Eye (tissue), 1 donor: ENCODE data around the gene MCAT.

Experiments
- DNase-seq: peaks from one replicate; pipeline ENCODE4 v3.0.0-alpha.2; 2015

MCAT gene

GRCh38 chr22:43142880-43143562 lies at the start of gene MCAT:
Gene MCAT, minus strand, starts transcription at chr22:43143398. Its CDS starts 50 bp downstream, at chr22:43143348.
- peak; percentile 90 for DNase-seq

GRCh38 chr22:43191831-43192230 lies 48.6 kb upstream of the MCAT start:
- no peak for DNase-seq

DNA sequence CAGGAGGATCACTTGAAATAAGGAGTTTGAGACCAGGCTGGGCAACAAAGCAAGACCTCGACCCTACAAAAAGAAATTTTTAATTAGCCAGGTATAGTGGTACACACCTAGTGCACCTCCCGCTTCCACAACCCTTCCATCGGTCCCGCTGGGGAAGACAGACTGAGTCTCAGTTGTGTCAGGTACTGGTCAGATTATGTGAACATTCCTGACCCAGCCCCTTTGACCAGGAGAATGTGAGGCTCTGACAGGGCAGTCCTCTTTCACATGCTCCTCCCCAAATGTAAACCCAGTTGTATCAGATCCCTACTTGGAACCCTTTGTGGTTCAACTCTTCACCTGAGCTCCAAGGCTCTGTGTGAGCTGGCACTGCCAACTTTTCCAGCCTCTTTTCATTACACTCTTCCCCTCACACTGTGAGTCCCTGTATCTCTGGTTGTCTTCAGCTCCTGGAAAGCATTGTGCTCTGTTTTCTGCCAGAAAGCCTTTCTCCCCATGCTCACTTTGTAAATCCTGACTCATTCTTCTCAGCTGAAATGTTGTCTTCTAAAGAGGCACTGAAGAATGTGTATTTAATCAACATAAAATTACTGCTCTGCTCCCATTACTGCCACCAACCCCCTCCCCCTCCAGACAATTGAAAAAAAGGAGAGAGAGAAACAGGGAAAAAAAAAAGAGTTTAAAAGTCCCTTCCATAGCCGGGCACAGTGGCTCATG lies 45.8 kb upstream of the MCAT start:
- no peak for DNase-seq

GRCh38 chr22:43187171-43188099 lies 44.2 kb upstream of the MCAT start:
- peak; percentile 97 for DNase-seq

- DNase-seq, result peak; percentile 79
Measured at GRCh38 chr22:43186272-43187170, 43.3 kb upstream of the MCAT start, which contains the start of gene TTLL12. Gene TTLL12, minus strand, starts transcription at chr22:43187134. Its CDS starts 65 bp downstream, at chr22:43187069.

GRCh38 chr22:43185860-43186261 lies 42.7 kb upstream of the MCAT start:
- DNase-seq, result peak; percentile 64

- no peak for DNase-seq
Measured at GRCh38 chr22:43183496-43184277, 40.5 kb upstream of the MCAT start.

DNA sequence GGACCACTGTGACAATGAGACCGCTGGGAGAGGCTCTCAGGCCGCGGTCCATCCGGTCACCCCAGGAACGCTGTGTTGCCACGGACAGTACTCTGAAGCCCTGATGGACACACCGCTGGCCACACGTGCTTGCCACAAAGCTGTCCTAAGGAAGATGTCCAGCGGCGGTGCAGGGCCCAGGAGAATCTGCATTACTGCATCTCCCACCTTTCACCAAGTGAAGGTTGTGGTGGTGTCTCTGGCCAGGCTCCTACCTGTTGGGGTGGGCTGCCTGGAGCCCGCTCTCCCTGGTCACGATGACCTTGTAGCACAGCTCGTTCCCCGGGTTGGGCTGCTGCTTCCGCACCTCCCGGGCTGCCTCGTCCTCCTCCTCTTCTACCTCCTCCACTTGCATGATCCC lies 39.5 kb upstream of the MCAT start:
- no peak for DNase-seq

GRCh38 chr22:43182118-43182517 lies 38.9 kb upstream of the MCAT start:
- DNase-seq, result no peak

DNA sequence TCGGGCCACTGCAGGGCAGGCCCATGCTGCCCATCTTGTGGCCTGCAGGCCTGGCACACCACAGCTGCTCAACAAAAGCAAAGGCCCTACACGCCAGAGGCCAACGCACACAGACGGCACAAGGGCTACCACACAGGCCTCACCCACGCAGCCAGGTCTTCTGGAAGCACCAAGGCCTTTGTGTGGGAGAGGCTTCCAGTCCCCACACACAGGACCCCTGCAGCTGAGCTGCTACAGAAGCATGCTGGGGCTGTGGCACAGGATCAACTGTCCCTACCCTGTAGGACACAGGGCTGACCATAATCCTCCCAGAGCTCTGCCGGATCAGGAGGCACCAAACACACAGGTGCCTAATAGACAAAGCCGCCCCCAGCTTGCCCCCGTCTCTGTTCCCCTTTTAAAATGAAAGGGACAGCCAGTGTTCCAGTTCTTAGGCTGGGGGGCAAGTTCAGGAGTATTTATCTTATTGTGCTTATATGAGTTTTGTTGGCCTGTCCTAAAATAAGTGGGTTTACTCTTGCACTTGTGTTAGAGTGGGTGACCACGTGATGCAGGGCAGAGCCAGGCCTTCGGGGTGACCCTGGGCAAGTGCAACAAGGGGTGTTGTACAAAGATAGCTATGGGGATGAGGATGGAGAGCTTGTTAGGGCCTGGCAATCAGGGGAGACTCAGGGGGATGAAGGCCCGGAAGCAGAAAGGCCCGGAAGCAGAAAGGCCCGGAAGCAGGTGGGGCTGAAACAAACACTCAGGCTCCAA lies 38.3 kb upstream of the MCAT start:
- no peak for DNase-seq

DNA sequence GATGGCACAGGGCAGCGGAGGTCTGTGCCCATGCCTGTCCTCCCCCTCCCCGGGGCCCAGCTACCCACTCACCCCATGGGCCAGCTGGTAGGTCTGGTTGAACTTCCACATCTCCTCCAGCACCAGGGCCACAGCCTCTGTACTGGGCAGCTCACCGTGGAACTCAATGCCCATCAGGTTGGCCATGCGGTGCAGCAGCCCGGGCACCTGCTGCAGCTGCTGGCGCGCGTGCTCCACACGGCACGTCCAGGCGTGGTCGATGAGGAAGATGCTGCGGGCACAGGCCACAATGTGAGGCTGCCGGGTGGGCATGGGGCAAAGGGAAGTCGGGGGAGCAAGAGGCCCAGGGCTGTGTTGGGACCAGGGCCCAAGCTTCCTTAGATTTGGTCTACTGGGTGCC lies 37.5 kb upstream of the MCAT start:
- no peak for DNase-seq

GRCh38 chr22:43179911-43180195 lies 36.7 kb upstream of the MCAT start:
- DNase-seq, result no peak

DNA sequence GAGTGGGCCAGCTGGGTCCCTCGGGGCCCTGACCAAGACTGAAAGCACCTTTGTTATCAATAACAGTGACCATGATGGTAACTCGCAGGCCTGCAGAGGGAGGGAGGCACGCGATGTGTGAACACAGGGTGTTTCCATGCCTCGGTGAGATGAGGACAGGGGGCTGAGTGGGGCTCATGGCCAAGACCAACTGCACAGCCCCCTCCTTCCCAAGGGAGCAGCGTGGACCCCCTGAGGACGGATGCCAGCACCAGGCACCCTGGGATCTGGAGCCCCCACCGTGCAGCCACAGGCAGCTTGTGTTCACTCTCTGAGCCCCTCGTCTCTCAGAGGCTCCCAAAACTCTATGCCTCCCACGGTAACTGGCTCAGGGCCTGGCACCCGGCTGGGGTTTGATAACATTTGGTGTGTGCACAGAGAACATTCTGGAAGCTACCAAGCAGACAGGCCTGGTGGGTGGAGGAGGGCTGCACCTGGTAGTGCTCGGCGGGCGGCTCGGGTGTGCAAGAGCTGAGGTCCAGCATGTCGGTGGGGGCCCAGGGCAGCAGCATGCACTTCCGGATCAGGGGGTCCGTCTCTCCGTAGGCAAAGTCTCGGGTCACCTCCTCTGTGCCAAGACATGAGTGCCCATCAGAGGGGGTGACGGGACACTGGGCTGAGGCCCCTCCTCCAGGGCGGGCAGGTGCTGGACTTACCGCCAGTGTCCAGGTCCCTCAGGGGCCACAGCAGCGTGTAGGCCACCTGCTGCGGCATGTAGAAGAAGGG lies 36.1 kb upstream of the MCAT start:
- no peak for DNase-seq

GRCh38 chr22:43177479-43177878 lies 34.3 kb upstream of the MCAT start:
- DNase-seq, result no peak

- no peak for DNase-seq
Measured at GRCh38 chr22:43176090-43176489, 32.9 kb upstream of the MCAT start.

DNA sequence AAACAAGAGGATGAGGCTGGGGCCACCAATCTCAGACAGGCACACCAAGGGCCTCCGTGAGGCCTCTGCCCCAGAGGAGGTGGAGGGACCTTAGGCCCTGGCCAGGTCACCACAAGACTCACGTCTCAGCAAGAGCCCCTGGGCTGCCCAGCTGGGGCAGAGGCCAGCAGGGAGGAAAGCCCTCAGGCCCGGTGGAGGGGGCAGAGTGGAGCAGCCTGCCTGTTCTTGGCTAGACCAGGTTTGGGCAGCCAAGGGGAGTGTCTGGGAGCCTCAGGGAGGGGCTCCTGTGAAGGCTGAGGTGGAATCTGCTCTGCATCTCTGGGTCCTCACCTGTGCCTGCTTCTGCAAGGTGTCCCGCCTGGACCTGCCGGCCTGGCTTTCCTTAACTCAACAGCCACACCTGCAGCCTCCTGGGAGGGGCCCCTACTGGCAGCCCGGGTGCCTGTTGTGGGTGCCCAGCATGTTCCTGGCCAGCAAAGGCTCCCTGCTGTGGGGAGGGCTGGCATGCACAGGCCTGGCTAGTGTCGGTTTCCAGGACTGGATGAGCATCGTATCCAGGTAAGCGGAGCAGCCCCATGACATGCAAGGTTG lies 31.8 kb upstream of the MCAT start:
- no peak for DNase-seq

DNA sequence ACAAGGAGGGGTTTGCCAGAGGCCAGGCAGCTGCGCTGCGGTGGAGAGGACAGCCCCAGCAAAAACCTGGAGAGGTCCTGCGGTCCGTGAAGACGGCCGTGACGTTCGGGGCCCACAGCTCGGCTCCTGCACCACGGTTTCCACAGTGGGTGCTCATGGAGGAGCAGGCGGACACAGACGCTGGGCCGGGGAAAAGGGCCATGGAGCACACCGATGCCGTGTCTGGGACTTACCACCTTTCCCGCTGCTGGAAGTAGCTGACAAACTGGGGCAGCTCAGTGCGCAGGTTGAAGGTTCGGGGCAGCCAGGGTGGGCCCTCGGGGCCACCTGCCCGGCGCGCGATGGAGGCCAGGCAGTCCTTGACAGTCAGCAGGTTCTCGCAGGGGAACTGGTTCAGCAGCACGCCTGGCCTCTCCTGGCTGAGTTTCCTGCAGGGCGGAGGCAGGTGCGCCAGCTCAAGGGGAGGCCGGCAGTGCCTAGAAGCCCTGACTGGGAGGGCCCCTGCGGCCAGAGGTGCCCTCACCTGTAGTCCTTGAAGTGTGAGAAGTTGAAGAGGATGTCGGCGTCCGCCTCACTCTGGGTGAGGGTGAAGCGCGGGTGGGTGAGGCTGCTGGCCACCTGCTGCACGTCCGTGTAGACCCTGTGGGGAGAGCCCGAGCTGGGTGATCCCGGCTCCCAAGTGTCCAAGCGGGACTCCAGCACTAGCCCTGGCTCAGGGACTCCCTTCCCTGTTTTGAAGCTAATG lies 30.9 kb upstream of the MCAT start:
- no peak for DNase-seq

DNA sequence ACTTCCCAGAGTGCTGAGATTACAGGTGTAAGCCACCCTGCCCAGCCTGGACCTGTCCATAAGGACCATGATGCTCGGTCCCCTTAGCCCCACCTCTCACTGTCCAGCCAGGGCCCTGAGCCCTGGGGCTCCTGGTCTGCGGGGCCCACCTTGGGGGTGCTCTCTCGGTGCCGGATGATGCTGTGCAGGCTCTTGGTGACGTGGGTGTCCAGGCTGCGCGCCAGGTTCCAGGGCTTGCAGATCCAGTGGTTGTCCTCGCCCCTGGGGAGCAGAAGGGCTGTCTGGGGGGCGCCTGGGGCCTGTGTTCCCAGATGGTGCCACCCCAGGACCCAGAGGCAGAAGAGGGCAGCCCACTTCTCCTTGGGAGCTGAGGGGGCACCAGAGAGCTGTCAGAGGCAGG lies 30.4 kb upstream of the MCAT start:
- no peak for DNase-seq

- DNase-seq, result no peak
Measured at GRCh38 chr22:43172191-43172590, 29.0 kb upstream of the MCAT start.
